ENCODE measurements around the gene PDCL2. TPM values are rescaled to one million over a fixed set of nuclear protein-coding genes. Genes with fewer than 3 reads are reported as not detected.
A peak's percentile ranks its signal among the peaks of the same experiment; 100 is the strongest.

The PDCL2 gene
- total and polyA plus RNA-seq, 9 of the 15 experiments (the other 6 are each of a cell fraction or from before 2014, with no cell fraction given), result 0.62 to 2.5 (median 1.2) TPM

GRCh38 chr4:55635282-55635681 is 43.2 kb upstream of the PDCL2 start (continued):
- TF ChIP-seq RBFOX2 (IDR thresholded peaks at IDR 0.05; ENCODE audit: low read depth, low read length) (no peak), NELFE (IDR thresholded peaks at IDR 0.05; ENCODE audit: insufficient read depth, insufficient read length) (no peak), TEAD4 (IDR thresholded peaks at IDR 0.05; ENCODE audit: low read length) (peak; percentile 38; the same call in 1 of the 2 replicates), TEAD4 (CRISPR knock-in tag; IDR thresholded peaks at IDR 0.05; ENCODE audit: borderline replicate concordance) (no peak)

DNA sequence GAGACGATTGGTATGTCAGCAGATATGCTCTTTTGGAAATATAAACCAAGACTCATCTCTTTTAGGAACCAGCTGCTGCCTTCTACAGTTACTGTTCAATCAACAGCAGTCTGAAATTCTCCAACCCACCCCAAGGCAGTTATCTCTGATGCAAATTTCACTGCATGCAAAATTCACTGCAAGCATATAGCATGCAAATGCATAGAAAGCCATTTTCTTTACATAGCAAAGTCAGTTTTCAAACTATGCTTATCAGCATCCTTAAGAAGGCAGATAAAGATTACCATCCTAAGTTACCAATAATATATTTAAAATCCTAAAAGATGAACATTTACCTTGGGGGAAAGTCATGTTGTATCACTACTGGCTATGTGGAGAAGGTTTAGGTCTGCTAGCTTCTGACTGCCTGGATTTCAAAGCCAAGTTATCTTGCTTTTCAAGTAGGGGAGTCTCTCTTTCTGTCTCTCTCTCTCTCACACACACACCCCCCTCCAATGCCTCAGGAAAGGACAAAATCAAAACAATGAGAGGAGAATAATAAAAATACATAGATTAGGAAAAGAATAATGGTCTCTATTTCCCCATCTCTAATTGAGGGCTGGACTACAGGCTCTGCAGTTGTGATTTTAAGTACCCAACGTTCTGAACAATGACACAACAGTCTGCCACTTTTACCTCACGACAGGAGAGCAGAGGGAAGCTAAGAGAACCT is 42.5 kb upstream of the PDCL2 start:
- 0% methylated on average over 3 of the region's 3 CpGs for WGBS (ENCODE audit: insufficient coverage, low coverage, missing lambda C conversion rate)
- POLR2A ChIA-PET, result interaction anchor here (0.6 to 2.4 kb wide), 6 partner anchors 12 to 314 kb away, joined by 3 to 8 read pairs (median 3); no protein-coding TSS in a partner anchor
- peak overlapping the region; percentile 94 for H3K4me2 ChIP-seq (ENCODE audit: insufficient read depth, low read length)
- H3K36me3 ChIP-seq (ENCODE audit: control insufficient read depth, insufficient read depth, low read length), result peaks cover 42% of the 10 kb centered on the region; the same call in 2 of the 3 replicates
- peaks cover 12 to 20% of the 10 kb centered on the region in 2 experiments for H3K4me1 ChIP-seq (replicated peaks in 1 of 2; ENCODE audit: control insufficient read depth in 2 of 2, insufficient read depth in 2 of 2, low read length in 2 of 2)
- H3K9ac ChIP-seq (ENCODE audit: insufficient read depth in 1 of 2, low read depth in 2 of 2, low read length in 2 of 2), result peak overlapping the region; percentile 79 to 96
- TSS peak; percentile 42 for BruUV-seq (replicated peaks)
- no peaks in the 10 kb centered on the region for H4K20me1 ChIP-seq (replicated peaks; ENCODE audit: control insufficient read depth, insufficient read depth, low read length)
- no peaks in the 10 kb centered on the region for H3K9me1 ChIP-seq (ENCODE audit: control insufficient read depth, insufficient read depth, low read length)
- DNase-seq (ENCODE audit: extremely low read depth in 1 of 4, low spot score in 3 of 4), result peak in 1 of 4 experiments; percentile 46
- H3K27ac ChIP-seq (ENCODE audit: extremely low read depth, low read depth, low read length), result peak overlapping the region; percentile 96
- peak overlapping the region; percentile 83; the same call in 1 of the 2 replicates for H2AFZ ChIP-seq (ENCODE audit: low read depth, low read length)
- H3K79me2 ChIP-seq (ENCODE audit: control insufficient read depth, insufficient read depth, low read length), result peaks cover 76% of the 10 kb centered on the region
- no peaks in the 10 kb centered on the region for H3K27me3 ChIP-seq (ENCODE audit: control insufficient read depth in 2 of 2, insufficient read depth in 2 of 2, low read length in 2 of 2)
- H3K9me3 ChIP-seq (replicated peaks; ENCODE audit: control insufficient read depth, insufficient read depth, low read depth, low read length), result no peaks in the 10 kb centered on the region
- CTCF ChIA-PET (ENCODE audit: low intra/inter-chr PET ratio), result interaction anchor here (0.8 kb wide), 1 partner anchor 101 kb away, joined by 4 read pairs; no protein-coding TSS in a partner anchor
- intact Hi-C loops (cut with micrococcal nuclease), result loop anchor here (1.0 to 10.0 kb wide), 5 partner anchors 87 to 290 kb away; partner anchors contain the start of genes CLOCK, SRD5A3 and TMEM165
- in situ Hi-C loops (cut with MboI), result loop anchor here (5.0 kb wide), 1 partner anchor 98 kb away; no protein-coding TSS in a partner anchor
- no peak for FAIRE-seq
- ATAC-seq, result no peak
- peak overlapping the region; percentile 90 for H3K4me3 ChIP-seq
- TF ChIP-seq, protein P1, sequence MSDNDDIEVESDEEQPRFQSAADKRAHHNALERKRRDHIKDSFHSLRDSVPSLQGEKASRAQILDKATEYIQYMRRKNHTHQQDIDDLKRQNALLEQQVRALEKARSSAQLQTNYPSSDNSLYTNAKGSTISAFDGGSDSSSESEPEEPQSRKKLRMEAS (CRISPR knock-in tag; IDR thresholded peaks at IDR 0.05), result no peak
- TF ChIP-seq NFATC3 (IDR thresholded peaks at IDR 0.05) (no peak), RBM14 (IDR thresholded peaks at IDR 0.05; ENCODE audit: borderline replicate concordance, insufficient read depth, low read depth, low read length) (no peak), MIER1 (IDR thresholded peaks at IDR 0.05; ENCODE audit: low read depth) (no peak), MLLT1 (IDR thresholded peaks at IDR 0.05) (peak; percentile 8 to 51; a peak in 1 of 4 replicates)
- TF ChIP-seq, protein P2, sequence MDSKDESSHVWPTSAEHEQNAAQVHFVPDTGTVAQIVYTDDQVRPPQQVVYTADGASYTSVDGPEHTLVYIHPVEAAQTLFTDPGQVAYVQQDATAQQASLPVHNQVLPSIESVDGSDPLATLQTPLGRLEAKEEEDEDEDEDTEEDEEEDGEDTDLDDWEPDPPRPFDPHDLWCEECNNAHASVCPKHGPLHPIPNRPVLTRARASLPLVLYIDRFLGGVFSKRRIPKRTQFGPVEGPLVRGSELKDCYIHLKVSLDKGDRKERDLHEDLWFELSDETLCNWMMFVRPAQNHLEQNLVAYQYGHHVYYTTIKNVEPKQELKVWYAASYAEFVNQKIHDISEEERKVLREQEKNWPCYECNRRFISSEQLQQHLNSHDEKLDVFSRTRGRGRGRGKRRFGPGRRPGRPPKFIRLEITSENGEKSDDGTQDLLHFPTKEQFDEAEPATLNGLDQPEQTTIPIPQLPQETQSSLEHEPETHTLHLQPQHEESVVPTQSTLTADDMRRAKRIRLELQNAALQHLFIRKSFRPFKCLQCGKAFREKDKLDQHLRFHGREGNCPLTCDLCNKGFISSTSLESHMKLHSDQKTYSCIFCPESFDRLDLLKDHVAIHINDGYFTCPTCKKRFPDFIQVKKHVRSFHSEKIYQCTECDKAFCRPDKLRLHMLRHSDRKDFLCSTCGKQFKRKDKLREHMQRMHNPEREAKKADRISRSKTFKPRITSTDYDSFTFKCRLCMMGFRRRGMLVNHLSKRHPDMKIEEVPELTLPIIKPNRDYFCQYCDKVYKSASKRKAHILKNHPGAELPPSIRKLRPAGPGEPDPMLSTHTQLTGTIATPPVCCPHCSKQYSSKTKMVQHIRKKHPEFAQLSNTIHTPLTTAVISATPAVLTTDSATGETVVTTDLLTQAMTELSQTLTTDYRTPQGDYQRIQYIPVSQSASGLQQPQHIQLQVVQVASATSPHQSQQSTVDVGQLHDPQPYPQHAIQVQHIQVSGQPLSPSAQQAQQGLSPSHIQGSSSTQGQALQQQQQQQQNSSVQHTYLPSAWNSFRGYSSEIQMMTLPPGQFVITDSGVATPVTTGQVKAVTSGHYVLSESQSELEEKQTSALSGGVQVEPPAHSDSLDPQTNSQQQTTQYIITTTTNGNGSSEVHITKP (IDR thresholded peaks at IDR 0.05; ENCODE audit: partially characterized antibody), result peak; percentile 62
- TF ChIP-seq, protein P3, sequence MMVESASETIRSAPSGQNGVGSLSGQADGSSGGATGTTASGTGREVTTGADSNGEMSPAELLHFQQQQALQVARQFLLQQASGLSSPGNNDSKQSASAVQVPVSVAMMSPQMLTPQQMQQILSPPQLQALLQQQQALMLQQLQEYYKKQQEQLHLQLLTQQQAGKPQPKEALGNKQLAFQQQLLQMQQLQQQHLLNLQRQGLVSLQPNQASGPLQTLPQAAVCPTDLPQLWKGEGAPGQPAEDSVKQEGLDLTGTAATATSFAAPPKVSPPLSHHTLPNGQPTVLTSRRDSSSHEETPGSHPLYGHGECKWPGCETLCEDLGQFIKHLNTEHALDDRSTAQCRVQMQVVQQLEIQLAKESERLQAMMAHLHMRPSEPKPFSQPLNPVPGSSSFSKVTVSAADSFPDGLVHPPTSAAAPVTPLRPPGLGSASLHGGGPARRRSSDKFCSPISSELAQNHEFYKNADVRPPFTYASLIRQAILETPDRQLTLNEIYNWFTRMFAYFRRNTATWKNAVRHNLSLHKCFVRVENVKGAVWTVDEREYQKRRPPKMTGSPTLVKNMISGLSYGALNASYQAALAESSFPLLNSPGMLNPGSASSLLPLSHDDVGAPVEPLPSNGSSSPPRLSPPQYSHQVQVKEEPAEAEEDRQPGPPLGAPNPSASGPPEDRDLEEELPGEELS (CRISPR knock-in tag; IDR thresholded peaks at IDR 0.05; ENCODE audit: borderline replicate concordance), result no peak

Measured in K562 (cell line).